B cell (primary cell): ENCODE results near the gene KRCC1. TPM values are rescaled to one million over a fixed set of nuclear protein-coding genes. Genes with fewer than 3 reads are reported as not detected.
"Not testable (repeated sequence)": the region's sequence is repeated elsewhere in the genome, so short reads cannot be mapped to it uniquely, and the experiment has no call there.

Experiments
- ATAC-seq: fragments of 200-7000 bp; cut with Tn5 transposase; one replicate; pipeline ENCODE4 v1.10.0; 2021; ENCODE audit warnings: low read depth, mild to moderate bottlenecking, moderate number of reproducible peaks, moderate library complexity
- CTCF ChIA-PET: fragments of 350-600 bp; sonication (Branson Sonifier 250); formaldehyde crosslinking; loops from one replicate; lab custom pipeline; 2021; ENCODE audit warnings: antibody characterized with exemption, inconsistent platforms; lab: Charles Lee
- POLR2A ChIA-PET: fragments of 350-600 bp; sonication (Branson Sonifier 250); formaldehyde crosslinking; loops from one replicate; lab custom pipeline; 2021; ENCODE audit warnings: antibody characterized with exemption; lab: Charles Lee
- DNase-seq: peaks from one replicate; pipeline ENCODE4 v3.0.0; 2013
- H2AFZ ChIP-seq: 2 replicates; pipeline ENCODE4 v1.6.1; 2012; ENCODE audit warnings: mild to moderate bottlenecking, low read depth, low read length; ENCODE audit not compliant: insufficient read depth, poor library complexity, severe bottlenecking
- H3K27ac ChIP-seq, 2 donors: 1 replicate in 1 of 2; 2 replicates in 1 of 2; pipeline ENCODE4 v1.5.1; 2012 to 2013; ENCODE audit warnings: low read length in 2 of 2, mild to moderate bottlenecking in 2 of 2, moderate library complexity in 1 of 2
- H3K27me3 ChIP-seq, 4 experiments: fragments of 200-600 bp in 1 of 4; sonication (generic) in 1 of 4; replicated peaks in 1 of 4; 1 replicate in 2 of 4; 2 replicates in 2 of 4; pipeline versions ENCODE4 v1.6.1 to v1.7.0; 2013 to 2016; ENCODE audit warnings: low read length in 3 of 4, mild to moderate bottlenecking in 2 of 4, mixed read lengths in 1 of 4, moderate library complexity in 1 of 4; ENCODE audit not compliant: insufficient read depth in 4 of 4, control insufficient read depth in 3 of 4; ENCODE audit errors: control extremely low read depth in 1 of 4
- H3K36me3 ChIP-seq, 2 experiments: replicated peaks in 1 of 2; 1 replicate in 1 of 2; 2 replicates in 1 of 2; pipeline versions ENCODE4 v1.6.1 to v1.7.1; 2013; ENCODE audit warnings: low read length in 1 of 2; ENCODE audit not compliant: insufficient read depth in 2 of 2, control insufficient read depth in 1 of 2; ENCODE audit errors: control extremely low read depth in 1 of 2, extremely low read depth in 1 of 2
- H3K4me1 ChIP-seq, 2 donors: fragments of 200-600 bp in 1 of 2; sonication (generic) in 1 of 2; 1 replicate in 1 of 2; 2 replicates in 1 of 2; pipeline versions ENCODE4 v1.5.1 to v1.6.1; 2013 to 2017; ENCODE audit warnings: low read length in 2 of 2; ENCODE audit not compliant: control insufficient read depth in 2 of 2, insufficient read depth in 2 of 2
- H3K4me2 ChIP-seq: replicated peaks from 2 replicates; pipeline ENCODE3; 2012; ENCODE audit warnings: mild to moderate bottlenecking, low read depth, low read length; ENCODE audit not compliant: poor library complexity, severe bottlenecking
- H3K4me3 ChIP-seq, 5 experiments: fragments of 200-600 bp in 1 of 5; sonication (generic) in 1 of 5; 1 replicate in 3 of 5; 2 replicates in 2 of 5; pipeline versions ENCODE4 v1.5.1 to v1.7.0; 2011 to 2016; ENCODE audit warnings: low read length in 4 of 5, mild to moderate bottlenecking in 4 of 5, low read depth in 2 of 5, control low read depth in 1 of 5, moderate library complexity in 1 of 5; ENCODE audit not compliant: insufficient read depth in 1 of 5; ENCODE audit errors: control extremely low read depth in 1 of 5, extremely low read depth in 1 of 5
- H3K79me2 ChIP-seq: fragments of 200-600 bp; sonication (generic); one replicate; pipeline ENCODE4 v1.6.0; 2016; ENCODE audit warnings: low read length; ENCODE audit not compliant: control insufficient read depth, insufficient read depth
- H3K9ac ChIP-seq: fragments of 200-600 bp; sonication (generic); 2 replicates; pipeline ENCODE4 v1.6.1; 2017; ENCODE audit warnings: mild to moderate bottlenecking, low read length, moderate library complexity
- H3K9me3 ChIP-seq, 3 donors: one replicate each; pipeline versions ENCODE4 v1.6.1 to v1.7.1; 2013; ENCODE audit warnings: low read length in 2 of 3; ENCODE audit not compliant: control insufficient read depth in 2 of 3, insufficient read depth in 1 of 3; ENCODE audit errors: control extremely low read depth in 1 of 3
- H4K20me1 ChIP-seq: 2 replicates; pipeline ENCODE4 v1.6.0; 2012; ENCODE audit warnings: mild to moderate bottlenecking, low read length; ENCODE audit not compliant: insufficient read depth, control insufficient read depth, poor library complexity, severe bottlenecking
- H3K27ac Mint-ChIP-seq: one replicate; pipeline ENCODE4 v1.8.0; 2021; ENCODE audit warnings: mixed read lengths
- H3K27me3 Mint-ChIP-seq: one replicate; pipeline ENCODE4 v1.8.0; 2021; ENCODE audit warnings: mixed read lengths
- H3K4me1 Mint-ChIP-seq: one replicate; pipeline ENCODE4 v1.8.0; 2021; ENCODE audit warnings: mixed read lengths
- H3K4me3 Mint-ChIP-seq: one replicate; pipeline ENCODE4 v1.8.0; 2021; ENCODE audit warnings: mixed read lengths
- H3K9me3 Mint-ChIP-seq: one replicate; pipeline ENCODE4 v1.8.0; 2022; ENCODE audit warnings: mixed read lengths; ENCODE audit not compliant: insufficient read depth
- WGBS: methylation state at CpG from one replicate; pipeline ENCODE4 v1.1.5; 2013; ENCODE audit warnings: missing lambda C conversion rate; ENCODE audit not compliant: insufficient coverage; 5-methylcytosine and 5-hydroxymethylcytosine counted together
- intact Hi-C: fragments of 100-400 bp; cut with micrococcal nuclease; formaldehyde crosslinking; loops from one replicate; pipeline ENCODE4 v1.10.0; 2022
- polyA plus RNA-seq: library from polyadenylated mRNA; depleted of rRNA; stranded (reverse); fragments of >200 nt; gene quantifications from 2 replicates; pipeline ENCODE4 v1.2.3, GENCODE V29; 2012
- total RNA-seq, 2 donors: library from RNA; stranded (reverse); fragments of 120-200 nt in 1 of 2; gene quantifications; 1 replicate in 1 of 2; 2 replicates in 1 of 2; pipeline versions ENCODE4 v1.2.3 to v1.2.4, GENCODE V29; 2013 to 2022

Gene KRCC1
- total and polyA plus RNA-seq, 2 donors (not counting 1 experiment from before 2014, with no cell fraction given), result 11.9 to 27.2 TPM

- Mint-ChIP-seq H3K4me1 (peaks cover 25% of the 10 kb centered on the region), H3K4me3 (peak overlapping the region; percentile 100)
- H3K9ac ChIP-seq, H3K9me3 Mint-ChIP-seq, H3K36me3 ChIP-seq, H3K27ac ChIP-seq, ATAC-seq, H3K4me2 ChIP-seq, DNase-seq, H3K4me3 ChIP-seq, H4K20me1 ChIP-seq, H3K27ac Mint-ChIP-seq, H3K79me2 ChIP-seq, H3K27me3 ChIP-seq, H3K27me3 Mint-ChIP-seq: not testable (repeated sequence)
- intact Hi-C loops, result loop anchor here (5.0 to 10.0 kb wide), 2 partner anchors 1453 to 1576 kb away; partner anchors contain the start of genes CHMP3 and KDM3A
- CTCF ChIA-PET, result interaction anchor here (1.7 kb wide), 1 partner anchor 17 kb away, joined by 8 read pairs; no protein-coding TSS in a partner anchor
- Histone ChIP-seq H3K4me1 (peaks cover 6 to 15% of the 10 kb centered on the region in 2 donors), H2AFZ (peak overlapping the region; percentile 98), H3K9me3 (peaks cover 0 to 10% (median 4%) of the 10 kb centered on the region in 3 donors)
- POLR2A ChIA-PET, result interaction anchor here (2.2 kb wide), 1 partner anchor 36 kb away, joined by 15 read pairs; no protein-coding TSS in a partner anchor
- WGBS, result 99% methylated on average over 7 of the region's 11 CpGs
Observed at GRCh38 chr2:88018077-88018805, 37.3 kb downstream of the KRCC1 start.

GRCh38 chr2:88017780-88018038 lies 37.9 kb downstream of the KRCC1 start:
- not testable (repeated sequence) for H3K27me3 Mint-ChIP-seq, H3K79me2 ChIP-seq, H4K20me1 ChIP-seq, H3K27me3 ChIP-seq, DNase-seq, H3K9me3 Mint-ChIP-seq, H3K36me3 ChIP-seq, ATAC-seq
- Histone ChIP-seq H3K4me2 (peak overlapping the region; percentile 81), H3K9ac (peak overlapping the region; percentile 96), H3K4me3 (peak overlapping the region in 2 of 5 experiments; percentile 91 to 93), H3K27ac (peak overlapping the region in 1 of 2 donors; percentile 42), H3K9me3 (peaks cover 0 to 10% (median 4%) of the 10 kb centered on the region in 3 donors), H2AFZ (peak overlapping the region; percentile 98), H3K4me1 (peaks cover 6 to 15% of the 10 kb centered on the region in 2 donors)
- ChIA-PET POLR2A (interaction anchor here (2.2 kb wide), 1 partner anchor 37 kb away, joined by 15 read pairs; no protein-coding TSS in a partner anchor), CTCF (interaction anchor here (1.1 to 1.7 kb wide), 2 partner anchors 16 to 142 kb away, joined by 3 to 8 read pairs; no protein-coding TSS in a partner anchor)
- H3K4me1 Mint-ChIP-seq, result peaks cover 25% of the 10 kb centered on the region
- intact Hi-C loops, result loop anchor here (5.0 to 10.0 kb wide), 2 partner anchors 1453 to 1575 kb away; partner anchors contain the start of genes CHMP3 and KDM3A
- H3K4me3 Mint-ChIP-seq, result peak overlapping the region; percentile 100
- peak overlapping the region; percentile 98 for H3K27ac Mint-ChIP-seq
- WGBS, result 91% methylated on average over 1 of the region's 2 CpGs
